GM18526 (cell line): ENCODE results near the gene SYDE2.

Experiments used
- POLR2A ChIP-seq: IDR thresholded peaks from 3 replicates; pipeline ENCODE4 v1.6.1; 2011; ENCODE audit not compliant: insufficient read length; ENCODE audit errors: extremely low read depth

Gene SYDE2

DNA sequence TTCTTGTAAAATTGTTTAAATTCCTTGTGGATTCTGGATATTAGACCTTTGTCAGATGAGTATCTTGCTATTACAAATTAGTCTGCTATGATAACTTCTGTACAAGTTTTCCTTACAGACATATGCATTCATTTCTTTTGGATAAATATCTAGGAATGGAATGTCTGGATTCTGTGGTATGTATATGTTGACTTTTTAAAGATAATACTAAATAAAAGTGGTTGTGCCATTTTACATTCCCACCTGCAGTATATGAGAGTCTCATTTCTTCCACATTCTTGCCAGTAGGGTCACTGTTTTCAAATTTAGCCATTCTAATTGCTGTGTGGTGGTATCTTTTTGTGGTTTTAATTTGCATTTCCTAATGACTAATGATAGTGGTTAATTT is 53.9 kb downstream of the SYDE2 start:
- TF ChIP-seq POLR2A: no peak

DNA sequence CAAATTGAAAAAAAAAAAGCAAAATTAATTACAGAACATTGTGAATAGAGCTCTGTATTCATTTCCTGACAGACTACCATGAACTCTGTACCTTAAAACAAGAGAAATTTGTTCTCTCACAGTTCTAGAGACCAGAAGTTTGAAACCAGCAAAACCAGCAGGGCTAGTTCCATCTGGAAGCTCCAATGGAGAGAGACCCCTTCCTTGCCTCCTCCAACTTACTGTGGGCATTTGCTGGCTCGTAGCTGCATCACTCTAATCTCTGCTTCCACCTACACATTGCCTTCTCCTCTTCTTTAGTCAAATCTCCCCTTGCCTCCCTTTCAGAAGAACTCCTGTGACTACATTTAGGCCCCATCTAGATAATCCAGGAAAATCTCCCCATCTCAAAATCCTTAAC is 56.5 kb downstream of the SYDE2 start:
- TF ChIP-seq POLR2A: no peak

- TF ChIP-seq POLR2A: no peak
Observed at GRCh38 chr1:85142753-85143152, 58.1 kb downstream of the SYDE2 start.

GRCh38 chr1:85137660-85138059 is 63.2 kb downstream of the SYDE2 start:
- TF ChIP-seq POLR2A: no peak

DNA sequence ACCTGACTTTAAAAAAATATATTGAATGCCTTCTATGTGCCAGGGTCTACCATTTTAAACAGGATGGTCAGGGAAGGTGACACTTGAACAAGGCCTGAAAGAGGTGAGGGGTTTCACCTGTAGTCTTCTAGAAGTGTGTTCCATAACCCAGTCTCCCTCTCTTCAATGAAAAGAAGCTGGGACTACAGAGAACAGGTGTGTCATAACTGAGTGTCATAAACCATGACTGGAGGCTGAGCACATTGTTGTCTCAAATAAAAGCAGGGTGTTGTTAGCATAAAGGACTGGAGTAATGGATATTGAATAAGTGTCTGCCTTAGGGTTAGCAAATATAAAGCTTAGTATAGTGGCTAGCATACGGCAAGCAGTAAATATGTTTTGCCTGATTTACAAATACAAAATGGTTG is 65.4 kb downstream of the SYDE2 start:
- TF ChIP-seq POLR2A: no peak

DNA sequence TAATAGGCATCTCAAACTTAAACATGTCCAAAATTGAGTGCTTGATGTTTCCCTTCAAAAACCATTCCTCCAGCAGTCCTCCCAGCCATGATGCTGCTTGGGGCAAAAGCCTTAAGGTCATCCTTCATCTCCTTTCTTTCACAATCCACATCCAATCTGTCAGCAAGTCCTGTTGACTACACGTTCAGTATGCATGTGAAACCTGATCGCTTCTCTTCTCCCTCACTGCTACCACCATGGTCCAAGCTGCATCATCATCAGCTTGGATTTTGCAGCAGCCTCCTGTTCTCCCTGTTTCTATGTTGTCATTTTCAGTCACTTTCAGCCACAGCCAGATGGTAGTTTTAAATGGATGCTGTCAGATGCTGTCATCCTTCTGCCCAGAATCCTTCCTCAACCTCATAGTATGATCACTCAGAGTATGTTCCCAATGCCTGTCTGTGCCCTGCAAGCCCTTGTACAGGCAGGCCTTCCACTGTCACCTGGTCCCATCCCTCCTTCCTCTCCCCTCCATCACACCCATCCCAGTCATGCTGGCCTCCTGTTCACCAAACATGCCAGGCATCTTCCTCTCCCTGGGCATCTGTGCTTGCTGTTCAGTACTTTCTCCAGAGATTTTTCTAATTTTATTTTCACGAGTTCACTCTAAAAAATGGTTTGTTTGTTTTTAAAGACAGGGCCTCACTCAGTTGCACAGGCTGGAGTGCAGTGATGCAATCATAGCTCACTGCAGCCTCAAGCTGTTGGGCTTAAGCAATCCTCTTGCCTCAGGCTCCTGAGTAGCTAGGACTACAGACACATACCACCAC is 66.0 kb downstream of the SYDE2 start:
- no peak for TF ChIP-seq POLR2A

- TF ChIP-seq POLR2A: no peak
Observed at GRCh38 chr1:85133565-85134159, 67.2 kb downstream of the SYDE2 start.

- TF ChIP-seq POLR2A: no peak
Observed at GRCh38 chr1:85132078-85132720, 68.6 kb downstream of the SYDE2 start.

- no peak for TF ChIP-seq POLR2A
Observed at GRCh38 chr1:85128316-85128715, 72.5 kb downstream of the SYDE2 start.

DNA sequence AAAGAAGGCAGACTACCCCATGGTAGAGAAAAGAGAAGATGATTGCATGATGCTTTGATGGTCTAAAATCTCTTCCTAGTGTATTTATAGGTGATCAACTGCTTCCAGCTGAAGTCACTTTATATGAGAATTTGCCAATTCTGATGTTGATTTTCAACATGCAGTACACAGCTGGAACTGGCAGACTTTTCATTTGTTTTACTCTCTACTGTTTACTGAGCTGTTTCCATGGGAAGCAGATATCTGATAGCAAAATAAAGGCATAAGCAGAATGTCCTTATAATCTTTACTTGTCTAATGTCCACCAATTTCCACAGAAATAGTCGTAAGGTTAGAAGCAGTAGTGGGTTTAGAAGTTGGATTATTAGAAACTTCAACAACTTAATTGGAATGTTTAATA is 74.9 kb downstream of the SYDE2 start:
- no peak for TF ChIP-seq POLR2A

- no peak for TF ChIP-seq POLR2A
Observed at GRCh38 chr1:85124091-85124490, 76.7 kb downstream of the SYDE2 start.

DNA sequence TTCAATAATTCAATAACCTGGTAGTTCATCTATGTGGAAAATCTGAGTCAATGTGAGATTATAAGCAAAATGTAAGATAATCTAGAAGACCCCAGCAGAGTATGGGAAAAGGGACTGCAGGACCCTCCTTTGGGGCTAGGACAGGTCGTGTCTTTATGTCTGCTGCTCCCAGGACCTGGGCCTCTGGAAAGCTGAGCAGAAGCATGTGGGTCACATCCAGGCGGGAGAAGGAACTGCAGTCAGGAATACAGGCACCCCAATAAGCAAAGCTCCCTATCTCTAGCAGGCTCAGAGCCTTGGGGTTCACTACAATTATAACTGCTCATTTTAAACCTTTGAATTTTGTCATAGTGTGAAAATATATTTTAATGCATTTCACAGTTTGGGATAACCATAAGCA is 78.6 kb downstream of the SYDE2 start:
- no peak for TF ChIP-seq POLR2A

DNA sequence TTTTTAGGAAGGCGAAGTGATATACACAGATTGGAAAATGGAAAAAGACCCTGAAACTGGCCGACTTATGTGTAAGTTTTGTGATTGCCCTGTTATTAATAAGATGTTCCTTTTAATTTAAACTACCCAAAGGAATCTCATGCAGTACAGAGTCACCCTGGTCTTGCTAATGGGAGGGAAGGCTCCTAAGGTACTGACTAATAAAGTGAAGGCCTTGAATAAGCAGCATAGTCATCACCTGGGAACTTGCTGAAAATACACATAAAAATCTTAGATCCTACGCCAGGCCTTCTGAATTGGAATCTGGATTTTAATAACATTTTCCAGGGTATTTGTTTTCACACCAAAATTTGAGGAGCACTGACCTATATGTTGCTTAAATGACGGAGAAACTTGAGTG is 79.1 kb downstream of the SYDE2 start:
- no peak for TF ChIP-seq POLR2A

DNA sequence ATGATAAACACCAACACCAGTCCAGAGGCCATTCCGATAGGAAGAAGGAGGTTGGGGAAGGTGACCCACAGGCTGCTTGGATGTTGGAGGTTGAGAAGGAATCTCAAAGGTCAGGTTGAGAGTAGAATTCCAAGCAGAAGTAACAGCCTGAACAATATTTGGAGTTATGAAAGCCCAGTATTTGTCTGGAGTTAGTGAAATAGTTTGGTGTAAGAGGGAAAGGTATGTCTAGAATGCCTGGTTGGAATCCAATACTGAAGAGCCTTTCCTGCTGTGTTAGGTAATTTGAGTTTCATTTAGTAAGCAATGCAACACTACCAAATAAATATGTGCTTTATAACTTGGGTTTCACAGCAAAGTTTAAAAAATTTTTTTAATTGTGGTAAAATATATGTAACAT is 82.1 kb downstream of the SYDE2 start:
- no peak for TF ChIP-seq POLR2A

- TF ChIP-seq POLR2A: no peak
Observed at GRCh38 chr1:85116856-85117255, 84.0 kb downstream of the SYDE2 start.

GRCh38 chr1:85115933-85116332 is 84.9 kb downstream of the SYDE2 start:
- TF ChIP-seq POLR2A: no peak
